Iris pigment epithelial cell (primary cell): ENCODE measurements around the gene MXD3.

Source experiments
- DNase-seq: peaks from one replicate; pipeline ENCODE4 v3.0.0-alpha.2; 2011; ENCODE audit warnings: low read depth

The MXD3 gene

GRCh38 chr5:177303121-177303924, 8.4 kb downstream of the MXD3 start, which contains the start of the genes PRELID1 and RAB24:
TSS of gene PRELID1 (plus strand) at chr5:177303799. CDS start at chr5:177303986, 187 bp downstream.
TSS of gene RAB24 (minus strand) at chr5:177303719. CDS start at chr5:177303288, 431 bp downstream.
- DNase-seq = peak; percentile 83

GRCh38 chr5:177302354-177303110, 9.2 kb downstream of the MXD3 start:
- DNase-seq = no peak

GRCh38 chr5:177301503-177302165, 10.1 kb downstream of the MXD3 start:
- DNase-seq = no peak

GRCh38 chr5:177300951-177301350, 10.7 kb downstream of the MXD3 start:
- DNase-seq = no peak

GRCh38 chr5:177300236-177300880, 11.3 kb downstream of the MXD3 start:
- DNase-seq = peak; percentile 88

GRCh38 chr5:177299697-177300096, 12.0 kb downstream of the MXD3 start:
- DNase-seq = no peak

- DNase-seq = no peak
These were observed 13.8 kb downstream of the MXD3 start for GRCh38 chr5:177297922-177298321.

GRCh38 chr5:177296581-177296980, 15.1 kb downstream of the MXD3 start:
- DNase-seq = no peak

GRCh38 chr5:177295924-177296323, 15.8 kb downstream of the MXD3 start:
- no peak for DNase-seq

- DNase-seq = no peak
These were observed 17.1 kb downstream of the MXD3 start for GRCh38 chr5:177294632-177295031.

- DNase-seq = no peak
These were observed 17.7 kb downstream of the MXD3 start for GRCh38 chr5:177293819-177294581.

GRCh38 chr5:177291735-177292134, 20.0 kb downstream of the MXD3 start:
- no peak for DNase-seq

- no peak for DNase-seq
These were observed 20.7 kb downstream of the MXD3 start for GRCh38 chr5:177290816-177291596.

GRCh38 chr5:177288191-177288590, 23.5 kb downstream of the MXD3 start:
- DNase-seq = no peak

GRCh38 chr5:177276886-177277285, 34.8 kb downstream of the MXD3 start:
- peak; percentile 34 for DNase-seq

- DNase-seq = no peak
These were observed 35.8 kb downstream of the MXD3 start for GRCh38 chr5:177275883-177276282.

GRCh38 chr5:177271113-177271512, 40.6 kb downstream of the MXD3 start:
- peak; percentile 42 for DNase-seq

- DNase-seq = peak; percentile 24
These were observed 41.0 kb downstream of the MXD3 start for GRCh38 chr5:177270653-177271052.

- DNase-seq = no peak
These were observed 41.7 kb downstream of the MXD3 start for GRCh38 chr5:177269976-177270375.

- DNase-seq = no peak
These were observed 42.3 kb downstream of the MXD3 start for GRCh38 chr5:177269232-177269895.
